SIG-M5 (cell line): ENCODE measurements around the gene NPAS3.

Experiments
- DNase-seq: peaks from one replicate; lab custom pipeline; 2025; lab: John Stamatoyannopoulos, UW

Gene NPAS3

GRCh38 chr14:33016613-33017012, 77.9 kb downstream of the NPAS3 start:
- no peak for DNase-seq

GRCh38 chr14:33017016-33017415, 78.3 kb downstream of the NPAS3 start:
- no peak for DNase-seq

GRCh38 chr14:33019346-33019745, 80.7 kb downstream of the NPAS3 start:
- no peak for DNase-seq

GRCh38 chr14:33026850-33027430, 88.3 kb downstream of the NPAS3 start:
- DNase-seq, result no peak

GRCh38 chr14:33029511-33029910, 90.8 kb downstream of the NPAS3 start:
- DNase-seq, result no peak

GRCh38 chr14:33030386-33030785, 91.7 kb downstream of the NPAS3 start:
- no peak for DNase-seq

- DNase-seq, result no peak
Measured at GRCh38 chr14:33035416-33036194, 96.9 kb downstream of the NPAS3 start.

GRCh38 chr14:33039311-33039710, 100.6 kb downstream of the NPAS3 start:
- no peak for DNase-seq

- no peak for DNase-seq
Measured at GRCh38 chr14:33040372-33041140, 101.9 kb downstream of the NPAS3 start.

GRCh38 chr14:33042591-33042990, 103.9 kb downstream of the NPAS3 start:
- no peak for DNase-seq

GRCh38 chr14:33045760-33046159, 107.1 kb downstream of the NPAS3 start:
- DNase-seq, result no peak

GRCh38 chr14:33052943-33053342, 114.3 kb downstream of the NPAS3 start:
- no peak for DNase-seq

- no peak for DNase-seq
Measured at GRCh38 chr14:33056213-33056612, 117.5 kb downstream of the NPAS3 start.

- no peak for DNase-seq
Measured at GRCh38 chr14:33057585-33057984, 118.9 kb downstream of the NPAS3 start.

- no peak for DNase-seq
Measured at GRCh38 chr14:33061667-33062325, 123.1 kb downstream of the NPAS3 start.

GRCh38 chr14:33062476-33062875, 123.8 kb downstream of the NPAS3 start:
- no peak for DNase-seq

- DNase-seq, result no peak
Measured at GRCh38 chr14:33062881-33063280, 124.2 kb downstream of the NPAS3 start.

- DNase-seq, result no peak
Measured at GRCh38 chr14:33063521-33063920, 124.8 kb downstream of the NPAS3 start.

GRCh38 chr14:33065634-33066033, 127.0 kb downstream of the NPAS3 start:
- no peak for DNase-seq

- no peak for DNase-seq
Measured at GRCh38 chr14:33068040-33068439, 129.4 kb downstream of the NPAS3 start.

- DNase-seq, result no peak
Measured at GRCh38 chr14:33068626-33069025, 129.9 kb downstream of the NPAS3 start.

GRCh38 chr14:33070475-33070874, 131.8 kb downstream of the NPAS3 start:
- no peak for DNase-seq

- no peak for DNase-seq
Measured at GRCh38 chr14:33073023-33073422, 134.3 kb downstream of the NPAS3 start.
